ENCODE results near the gene RNF43.

Gene RNF43

DNA sequence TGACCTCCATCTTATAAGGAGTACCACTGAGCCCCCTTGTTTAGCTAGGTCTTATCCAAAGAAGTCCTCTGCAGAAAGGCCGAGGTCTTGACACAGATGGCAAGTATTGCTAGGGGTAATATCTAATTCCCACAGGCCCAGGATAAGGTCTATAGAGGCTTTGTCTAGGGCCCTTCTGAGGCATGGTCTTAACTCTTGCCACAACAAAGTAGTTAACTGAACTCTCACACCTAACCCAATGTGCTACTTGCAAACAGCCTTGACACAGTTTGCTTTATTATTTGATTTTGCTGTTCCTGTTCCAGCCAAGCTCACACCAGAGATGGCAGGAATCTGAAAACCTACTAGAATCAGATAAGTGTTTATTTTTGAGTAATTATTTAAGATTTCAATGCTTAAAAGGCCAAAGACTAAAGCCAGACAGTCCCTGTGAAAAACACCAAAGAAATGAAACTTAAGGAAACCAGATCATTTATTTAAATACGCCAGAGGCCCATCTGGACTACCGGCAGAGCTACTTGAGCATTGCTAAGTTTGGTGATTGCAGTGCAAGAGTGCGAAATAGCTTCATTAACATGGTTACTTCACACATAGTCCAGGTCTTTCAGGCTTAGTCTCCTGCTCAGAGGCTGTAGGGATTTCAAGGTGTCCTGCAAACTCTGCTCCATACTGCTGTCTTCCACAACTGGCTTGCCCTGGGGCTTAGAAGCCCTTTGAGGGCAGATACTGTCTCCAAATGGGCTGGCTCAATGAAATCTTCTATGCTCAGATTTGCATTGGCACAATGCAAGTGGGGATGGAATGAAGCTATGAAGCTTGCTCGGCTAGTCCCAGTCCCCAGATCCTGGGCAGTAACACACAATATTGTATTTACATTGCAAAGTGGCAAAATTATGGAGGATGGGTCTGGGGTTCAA lies 36.9 kb downstream of the RNF43 start:
- no peak for DNase-seq

DNA sequence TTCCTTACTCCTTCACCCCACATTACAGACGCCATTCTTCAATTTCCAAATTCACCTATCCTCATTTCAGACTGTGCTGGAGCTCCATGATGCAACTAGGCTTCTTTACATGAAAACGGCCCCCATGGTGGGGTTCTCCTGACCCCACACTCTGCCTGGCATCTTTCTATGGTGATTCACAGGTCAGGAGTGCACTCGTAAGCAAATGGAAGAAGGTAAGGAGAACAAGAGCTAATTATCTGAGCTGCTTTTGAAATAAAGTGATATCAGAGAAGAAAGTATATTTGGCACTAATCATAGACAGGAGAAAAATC lies 37.9 kb downstream of the RNF43 start:
- DNase-seq, result no peak

GRCh38 chr17:58378733-58379510 lies 38.4 kb downstream of the RNF43 start:
- DNase-seq, result no peak

GRCh38 chr17:58377661-58378060 lies 39.7 kb downstream of the RNF43 start:
- DNase-seq, result no peak

- no peak for DNase-seq
Observed at GRCh38 chr17:58377093-58377601, 40.2 kb downstream of the RNF43 start.

DNA sequence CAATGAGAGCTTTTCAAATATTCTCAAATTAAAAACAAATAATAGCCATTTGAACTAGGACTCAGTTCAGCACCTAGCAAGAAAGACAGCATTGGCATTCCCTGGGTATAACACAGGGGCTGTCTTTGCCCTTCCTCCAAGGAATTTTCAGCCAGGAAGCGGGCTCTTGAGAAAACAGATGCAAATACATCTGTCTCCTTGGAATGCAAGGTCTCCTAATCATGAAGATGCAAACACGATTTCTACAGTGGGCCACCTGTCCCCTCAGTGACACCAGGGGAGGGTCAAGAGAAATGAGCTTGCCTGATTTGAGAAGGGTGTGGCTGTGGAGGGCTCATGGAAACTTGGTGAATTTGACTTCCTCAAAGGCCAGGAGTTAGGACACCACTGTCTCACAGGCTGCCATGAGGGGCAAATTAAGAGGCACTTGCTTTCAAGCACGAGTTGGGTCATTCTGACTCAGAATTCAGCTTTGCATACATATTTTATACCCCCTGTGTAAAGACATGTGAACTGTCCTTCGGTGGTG lies 40.8 kb downstream of the RNF43 start:
- no peak for DNase-seq

GRCh38 chr17:58375811-58376210 lies 41.5 kb downstream of the RNF43 start:
- DNase-seq, result no peak

DNA sequence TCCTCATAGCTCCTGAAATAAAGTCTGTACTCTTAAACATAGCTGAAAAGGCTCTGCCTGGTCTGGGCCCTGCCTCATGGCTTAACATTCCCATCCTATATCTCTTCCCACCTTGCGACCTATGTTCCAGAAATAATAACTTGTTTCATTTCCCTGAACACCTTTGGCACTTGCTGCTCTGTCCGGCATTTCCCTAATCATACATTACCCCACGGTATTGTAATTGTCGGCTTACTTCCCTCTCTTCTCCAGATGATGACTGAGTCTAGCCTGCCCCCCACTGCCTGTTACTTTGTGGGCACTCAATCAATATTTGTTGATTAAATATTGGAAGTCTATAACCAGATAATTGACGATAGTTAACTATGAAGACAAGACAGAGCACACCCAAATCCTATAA lies 42.1 kb downstream of the RNF43 start:
- no peak for DNase-seq

GRCh38 chr17:58373923-58374322 lies 43.4 kb downstream of the RNF43 start:
- DNase-seq, result no peak

- DNase-seq, result no peak
Observed at GRCh38 chr17:58373003-58373402, 44.3 kb downstream of the RNF43 start.

DNA sequence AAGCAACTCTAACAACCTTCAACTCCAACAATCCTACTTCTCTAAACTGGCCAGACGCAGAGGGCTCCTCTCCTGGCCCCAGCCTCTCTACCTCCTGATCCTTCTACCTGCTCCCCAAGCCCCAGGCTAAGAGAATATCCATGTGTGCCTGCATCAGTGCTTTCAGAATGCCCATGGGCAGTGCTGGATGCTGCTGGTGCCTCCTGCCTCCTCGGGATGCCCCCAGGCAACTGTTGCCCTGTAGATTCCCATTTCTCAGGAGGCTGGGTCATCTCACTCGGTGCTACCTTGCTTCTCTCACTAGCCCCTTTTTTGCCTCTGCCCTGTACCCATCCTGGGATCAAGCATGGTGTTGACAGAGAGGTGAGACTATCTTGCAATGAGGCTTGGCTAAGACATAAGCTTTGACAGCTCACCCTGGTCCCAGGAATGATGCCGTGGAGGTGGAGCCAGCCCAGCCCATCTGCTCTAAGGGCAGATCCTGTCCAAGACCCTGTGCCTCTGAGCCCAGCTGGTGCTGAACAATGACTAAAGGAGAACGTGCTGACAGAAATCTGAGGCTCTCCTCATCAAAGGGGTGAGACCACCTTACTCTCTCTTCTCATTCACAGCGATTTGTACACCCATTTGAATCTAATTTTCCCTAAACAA lies 45.9 kb downstream of the RNF43 start:
- DNase-seq, result no peak

- DNase-seq, result no peak
Observed at GRCh38 chr17:58370716-58371115, 46.6 kb downstream of the RNF43 start.

DNA sequence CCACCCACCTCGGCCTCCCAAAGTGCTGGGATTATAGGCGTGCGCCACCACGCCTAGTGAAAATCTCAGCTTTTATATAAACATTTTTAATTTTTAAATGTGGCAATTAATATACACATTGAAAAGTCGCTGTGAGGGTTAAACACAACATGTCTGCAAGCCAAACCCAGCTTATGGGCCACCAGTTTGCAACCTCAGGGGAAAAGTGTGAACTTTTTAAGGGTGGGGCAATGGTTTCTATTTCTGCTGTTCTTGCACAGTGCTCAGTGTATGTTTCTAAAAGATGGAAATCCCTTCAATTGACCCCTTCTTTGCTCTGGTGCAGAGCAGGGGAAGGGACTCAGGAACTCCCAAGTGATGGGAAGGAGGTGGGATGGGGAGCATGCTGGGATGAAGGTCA lies 47.0 kb downstream of the RNF43 start:
- no peak for DNase-seq

DNA sequence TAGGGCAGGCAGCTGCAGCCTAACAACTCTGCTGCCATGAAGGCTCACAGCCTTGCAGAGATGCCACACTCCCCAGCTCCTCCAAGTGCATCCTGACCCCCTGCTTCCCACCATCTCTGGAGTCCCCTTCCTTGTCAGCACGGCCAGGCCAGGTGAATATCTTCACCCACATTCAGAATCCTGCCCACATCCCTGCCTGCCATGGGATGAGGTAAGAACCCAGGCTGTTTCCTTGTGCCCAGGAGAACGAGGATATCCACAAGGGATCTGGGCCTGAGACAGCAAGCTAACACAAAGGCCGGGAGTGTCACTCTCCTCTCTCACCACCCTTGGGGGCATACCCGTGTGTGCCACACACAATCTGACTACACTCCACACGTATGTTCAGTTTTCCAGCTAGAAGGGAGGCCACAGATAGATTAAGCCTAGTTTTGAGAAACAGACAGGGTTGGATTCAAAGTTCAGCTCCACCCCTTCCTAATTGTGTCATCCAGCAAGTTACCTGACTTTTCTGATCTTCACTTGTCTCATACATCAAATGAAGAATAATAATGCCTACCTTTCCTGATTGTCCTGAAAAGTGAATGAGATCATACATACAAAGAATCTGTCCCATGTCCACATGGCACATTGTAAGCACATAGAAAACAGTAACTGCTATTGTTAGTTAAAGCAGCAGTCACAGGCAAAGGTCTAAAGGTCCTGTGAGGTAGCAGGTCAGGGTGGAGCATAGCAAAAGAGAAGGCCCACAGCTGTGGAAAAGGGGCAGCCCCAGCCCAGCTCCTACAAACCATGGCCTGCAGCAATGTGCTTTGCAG lies 47.9 kb downstream of the RNF43 start:
- no peak for DNase-seq

DNA sequence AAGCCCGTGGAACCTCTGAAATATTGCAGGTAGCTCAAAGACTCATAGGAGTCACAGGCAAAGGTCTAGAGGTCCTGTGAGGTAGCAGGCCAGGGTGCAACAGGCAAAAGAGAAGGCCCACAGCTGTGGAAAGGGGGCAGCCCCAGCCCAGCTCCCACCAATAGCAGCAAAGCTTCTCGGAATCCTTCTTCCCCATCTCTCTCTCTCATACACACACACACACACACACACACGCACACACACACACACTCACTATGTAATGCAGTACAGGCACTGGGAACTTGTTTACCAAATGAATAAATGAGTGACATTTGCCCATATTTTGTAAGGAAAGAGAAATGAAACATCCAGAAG lies 48.5 kb downstream of the RNF43 start:
- no peak for DNase-seq
